Colonic mucosa (tissue), 4 donors: ENCODE data around the gene TP53. TPM values are rescaled to one million over a fixed set of nuclear protein-coding genes. Genes with fewer than 3 reads are reported as not detected.

Source experiments
- DNase-seq: peaks from one replicate; pipeline ENCODE4 v3.0.0-alpha.2; 2020
- H3K27ac ChIP-seq: fragments of 200-600 bp; one replicate; pipeline ENCODE4 v1.8.0; 2021
- H3K27me3 ChIP-seq: fragments of 200-600 bp; one replicate; pipeline ENCODE4 v1.8.0; 2021
- H3K36me3 ChIP-seq: fragments of 200-600 bp; one replicate; pipeline ENCODE4 v1.8.0; 2021
- H3K4me1 ChIP-seq: fragments of 200-600 bp; one replicate; pipeline ENCODE4 v1.8.0; 2021; ENCODE audit warnings: mild to moderate bottlenecking
- H3K4me3 ChIP-seq: fragments of 200-600 bp; one replicate; pipeline ENCODE4 v1.8.0; 2021
- H3K9ac ChIP-seq, 2 donors: one replicate each; pipeline ENCODE4 v1.7.0; 2013; ENCODE audit warnings: control low read depth in 2 of 2, low read depth in 2 of 2, low read length in 2 of 2
- H3K9me3 ChIP-seq: fragments of 200-600 bp; one replicate; pipeline ENCODE4 v1.8.0; 2021
- CTCF ChIP-seq: fragments of 200-600 bp; IDR thresholded peaks from one replicate; pipeline ENCODE4 v1.8.0; 2022; ENCODE audit warnings: antibody characterized with exemption, mild to moderate bottlenecking
- intact Hi-C: fragments of 100-400 bp; cut with DNase I; formaldehyde crosslinking; loops from one replicate; pipeline ENCODE4 v1.14.1; 2022
- total RNA-seq, 2 donors: library from RNA; stranded (reverse); fragmentation: NEBNext Ultra II Directional in 1 of 2; extraction: Animal tissue kit (Norgen Biotek cat#: 25700) in 1 of 2; gene quantifications; one replicate each; pipeline ENCODE4 v1.2.1, GENCODE V29; 2021
- donor health status: healthy.
- donor health status: DM: no; HTN: no; CAD: no.
- donor health status: DM: no; HTN: no; CAD: no.

The TP53 gene
- total RNA-seq, 2 donors from 2014 or later: 64.3 to 90.0 TPM

- no peak for DNase-seq
- no peaks in the 10 kb centered on the region for H3K27me3 ChIP-seq
- H3K27ac ChIP-seq: no peak overlapping the region
- peaks cover 7% of the 10 kb centered on the region for H3K4me1 ChIP-seq
- no peaks in the 10 kb centered on the region for H3K9me3 ChIP-seq
- no peak overlapping the region for H3K4me3 ChIP-seq
- intact Hi-C loops: no loop called here
- no peaks in the 10 kb centered on the region for H3K36me3 ChIP-seq
- H3K9ac ChIP-seq: no peak overlapping the region
- no peak for TF ChIP-seq CTCF
Measured at GRCh38 chr17:7623661-7624060, 63.6 kb downstream of the TP53 start.

GRCh38 chr17:7620835-7621234 lies 66.5 kb downstream of the TP53 start:
- no peak overlapping the region for H3K27ac ChIP-seq
- no peaks in the 10 kb centered on the region for H3K36me3 ChIP-seq
- H3K9me3 ChIP-seq: no peaks in the 10 kb centered on the region
- no peak for TF ChIP-seq CTCF
- no peaks in the 10 kb centered on the region for H3K4me1 ChIP-seq
- H3K27me3 ChIP-seq: no peaks in the 10 kb centered on the region
- no peak overlapping the region for H3K9ac ChIP-seq
- no peak overlapping the region for H3K4me3 ChIP-seq
- intact Hi-C loops: no loop called here
- no peak for DNase-seq

GRCh38 chr17:7618608-7619007 lies 68.7 kb downstream of the TP53 start:
- Histone ChIP-seq H3K4me3 (no peak overlapping the region), H3K36me3 (no peaks in the 10 kb centered on the region), H3K4me1 (peaks cover 1% of the 10 kb centered on the region), H3K9me3 (no peaks in the 10 kb centered on the region), H3K27ac (no peak overlapping the region), H3K27me3 (no peaks in the 10 kb centered on the region), H3K9ac (no peak overlapping the region)
- intact Hi-C loops: no loop called here
- no peak for DNase-seq
- no peak for TF ChIP-seq CTCF

Other genes with a start within 250 kb of the TP53 start
- 1 to 10 TPM; 1.2 to 1.6 TPM for gene FGF11, start 248.0 kb downstream of the TP53 start, total RNA-seq
- 1 to 10 TPM; 4.3 to 6.1 TPM for gene CHRNB1, start 242.4 kb downstream of the TP53 start, total RNA-seq
- 10 to 100 TPM; 12.9 to 26.7 TPM for gene ZBTB4, start 207.9 kb downstream of the TP53 start, total RNA-seq
- gene SLC35G6, start 206.0 kb downstream of the TP53 start, total RNA-seq: not detected
- 100 to 1,000 TPM in 1 of 2 donors, 10 to 100 TPM in 1; 73.5 to 137 TPM for gene POLR2A, start 203.1 kb downstream of the TP53 start, total RNA-seq
- gene TNFSF12, start 138.4 kb downstream of the TP53 start, total RNA-seq: 10 to 100 TPM; 11.4 to 18.3 TPM
- gene TNFSF13, start 128.7 kb downstream of the TP53 start, total RNA-seq: 100 to 1,000 TPM in 1 of 2 donors, 10 to 100 TPM in 1; 67.5 to 125 TPM
- gene SENP3, start 125.6 kb downstream of the TP53 start, total RNA-seq: 10 to 100 TPM; 25.7 to 56.6 TPM
- gene CD68, start 107.9 kb downstream of the TP53 start, total RNA-seq: 10 to 100 TPM; 37.7 to 56.6 TPM
- gene MPDU1, start 103.6 kb downstream of the TP53 start, total RNA-seq: 100 to 1,000 TPM in 1 of 2 donors, 10 to 100 TPM in 1; 80.1 to 111 TPM
- gene SOX15, start 97.4 kb downstream of the TP53 start, total RNA-seq: 1 to 10 TPM in 1 of 2 donors, under 1 TPM in 1; 0.61 to 1.0 TPM
- gene FXR2, start 72.6 kb downstream of the TP53 start, total RNA-seq: 10 to 100 TPM; 24.9 to 27.4 TPM
- 10 to 100 TPM; 55.3 to 77.3 TPM for gene SAT2, start 59.7 kb downstream of the TP53 start, total RNA-seq
- gene SHBG, start 57.4 kb downstream of the TP53 start, total RNA-seq: under 1 TPM; 0.42 to 0.64 TPM
- gene ATP1B2, start 36.6 kb downstream of the TP53 start, total RNA-seq: 1 to 10 TPM in 1 of 2 donors, under 1 TPM in 1; 0.54 to 1.4 TPM
- 10 to 100 TPM in 1 of 2 donors, 1 to 10 TPM in 1; 6.0 to 22.6 TPM for gene WRAP53, start 987 bp upstream of the TP53 start, total RNA-seq
- under 1 TPM; 0.42 to 0.82 TPM for gene EFNB3, start 17.7 kb upstream of the TP53 start, total RNA-seq
- gene DNAH2, start 30.3 kb upstream of the TP53 start, total RNA-seq: under 1 TPM; 0.32 to 0.62 TPM
- 10 to 100 TPM; 32.7 to 42.6 TPM for gene KDM6B, start 146.7 kb upstream of the TP53 start, total RNA-seq
- 1 to 10 TPM; 2.5 to 2.7 TPM for gene TMEM88, start 167.6 kb upstream of the TP53 start, total RNA-seq
- 100 to 1,000 TPM in 1 of 2 donors, 10 to 100 TPM in 1; 59.5 to 133 TPM for gene NAA38, start 170.1 kb upstream of the TP53 start, total RNA-seq
- gene CYB5D1, start 170.5 kb upstream of the TP53 start, total RNA-seq: 10 to 100 TPM in 1 of 2 donors, 1 to 10 TPM in 1; 9.4 to 18.2 TPM
- 100 to 1,000 TPM in 1 of 2 donors, 10 to 100 TPM in 1; 56.3 to 108 TPM for gene CHD3, start 201.3 kb upstream of the TP53 start, total RNA-seq
- gene RNF227, start 228.8 kb upstream of the TP53 start, total RNA-seq: 1 to 10 TPM; 2.8 to 3.0 TPM
- 1 to 10 TPM; 1.1 to 2.6 TPM for gene KCNAB3, start 242.4 kb upstream of the TP53 start, total RNA-seq
- gene TRAPPC1, start 244.5 kb upstream of the TP53 start, total RNA-seq: 100 to 1,000 TPM; 116 to 129 TPM
- 10 to 100 TPM; 23.9 to 40.6 TPM for gene CNTROB, start 244.7 kb upstream of the TP53 start, total RNA-seq